K562 (cell line): Measurements from ENCODE around the gene FAAH.

ENCODE experiments used
- ARNT ChIP-seq, 2 experiments: fragments of 450-650 bp; IDR thresholded peaks; 2 replicates each; pipeline ENCODE4 v1.6.1; 2016; ENCODE audit warnings: mild to moderate bottlenecking in 1 of 2
- ATF7 ChIP-seq: fragments of 450-650 bp; IDR thresholded peaks from 2 replicates; pipeline ENCODE4 v1.7.1; 2014; ENCODE audit warnings: mild to moderate bottlenecking, moderate library complexity
- HNRNPH1 ChIP-seq: fragments of 200-400 bp; formaldehyde crosslinking; optimal IDR thresholded peaks from 2 replicates; pipeline ENCODE3; 2017; ENCODE audit warnings: low read depth, mild to moderate bottlenecking, low read length, moderate library complexity
- NFYB ChIP-seq: IDR thresholded peaks from 2 replicates; pipeline ENCODE4 v1.6.1; 2011; ENCODE audit warnings: mild to moderate bottlenecking, moderate library complexity; ENCODE audit not compliant: insufficient read length; ENCODE audit errors: extremely low read depth
- RCOR1 ChIP-seq, 2 experiments: IDR thresholded peaks; 2 replicates each; pipeline ENCODE4 v1.6.1; 2012; ENCODE audit warnings: low read depth in 2 of 2, low read length in 2 of 2, borderline replicate concordance in 1 of 2, improper control_type of control experiment in 1 of 2
- ZNF121 ChIP-seq: sonication (generic); formaldehyde crosslinking; conservative IDR thresholded peaks from 2 replicates; pipeline ENCODE4 v1.8.0; 2022; ENCODE audit warnings: missing genetic modification reagents
- ZNF785 ChIP-seq: fragments of 250-450 bp; sonication (Bioruptor Pico); IDR thresholded peaks from 2 replicates; pipeline ENCODE4 v1.4.0; 2020; ENCODE audit warnings: mild to moderate bottlenecking

DNA sequence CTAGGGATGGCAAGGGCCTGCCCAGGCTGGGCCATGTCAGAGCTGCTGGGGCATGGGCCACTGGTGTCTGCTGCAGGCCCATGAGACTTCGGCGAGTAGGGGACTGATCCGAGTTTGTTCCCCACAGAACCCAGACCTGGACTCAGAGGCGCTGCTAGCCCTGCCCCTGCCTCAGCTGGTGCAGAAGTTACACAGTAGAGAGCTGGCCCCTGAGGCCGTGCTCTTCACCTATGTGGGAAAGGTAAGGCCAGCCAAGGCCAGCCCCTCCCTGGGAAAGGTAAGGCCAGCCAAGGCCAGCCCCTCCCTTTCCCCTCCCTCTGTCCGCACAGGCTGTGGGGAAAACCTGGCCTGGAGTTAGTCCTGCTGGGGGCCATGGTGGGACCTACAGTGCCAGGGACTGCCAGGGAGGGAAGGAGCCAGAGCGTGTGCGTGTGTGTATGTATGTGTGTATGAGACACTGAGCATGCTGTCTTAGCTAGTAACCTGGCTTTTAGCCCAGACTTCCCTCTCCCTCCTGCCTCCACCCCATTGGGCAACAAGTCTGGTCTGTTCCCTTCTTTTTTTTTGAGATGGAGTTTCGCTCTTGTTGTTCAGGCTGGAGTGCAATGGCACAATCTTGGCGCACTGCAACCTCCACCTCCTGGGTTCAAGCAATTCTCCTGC, 8.0 kb downstream of the FAAH start:
- TF ChIP-seq HNRNPH1 (no peak), ATF7 (0 out of 2 replicates have a peak, but pooled peaks have one; percentile 26), ARNT (IDR thresholded peaks at IDR 0.05) (peak in 1 of 2 experiments; percentile 62; a peak in 1 of 4 replicates), NFYB (no peak), ZNF121 (CRISPR knock-in tag) (no peak), RCOR1 (IDR thresholded peaks at IDR 0.05; ENCODE audit: borderline replicate concordance in 1 of 2, low read depth in 2 of 2, low read length in 2 of 2) (no peak), ZNF785 (CRISPR knock-in tag) (no peak)
